OCI-LY1 (cell line): ENCODE measurements around the gene NCEH1.

Experiments used
- EZH2 ChIP-seq: fragments of 200-600 bp; sonication (generic), shearing (Covaris generic); IDR thresholded peaks from 2 replicates; pipeline ENCODE4 v1.8.0; 2017; ENCODE audit warnings: borderline replicate concordance, mixed run types, mild to moderate bottlenecking, antibody characterized with exemption, low read length, moderate library complexity, mixed read lengths
- TF ChIP-seq, protein P1 (sequence below): fragments of 200-600 bp; sonication (generic), shearing (Covaris generic); IDR thresholded peaks from 2 replicates; pipeline ENCODE4 v1.5.1; 2017; ENCODE audit warnings: mild to moderate bottlenecking, antibody characterized with exemption, low read length, moderate library complexity, mixed read lengths

DNA sequence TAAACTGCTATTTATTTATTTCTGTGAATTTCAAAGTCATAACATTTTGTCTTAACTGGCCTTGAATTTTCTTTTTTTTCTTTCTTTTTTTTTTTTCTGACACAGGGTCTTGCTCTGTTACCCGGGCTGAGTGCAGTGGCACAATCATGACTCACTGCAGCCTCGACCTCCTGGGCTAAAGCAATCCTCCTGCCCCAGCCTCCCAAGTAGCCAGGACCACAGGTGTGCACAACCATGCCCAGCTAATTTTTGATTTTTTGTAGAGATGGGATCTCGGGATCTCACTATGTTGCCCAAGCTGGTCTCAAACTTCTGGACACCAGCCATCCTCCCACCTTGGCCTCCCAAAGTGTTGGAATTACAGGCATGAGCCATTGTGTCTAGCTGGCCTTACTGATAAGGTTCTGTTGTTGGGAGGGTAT, 110.2 kb downstream of the NCEH1 start:
- TF ChIP-seq, protein P1, sequence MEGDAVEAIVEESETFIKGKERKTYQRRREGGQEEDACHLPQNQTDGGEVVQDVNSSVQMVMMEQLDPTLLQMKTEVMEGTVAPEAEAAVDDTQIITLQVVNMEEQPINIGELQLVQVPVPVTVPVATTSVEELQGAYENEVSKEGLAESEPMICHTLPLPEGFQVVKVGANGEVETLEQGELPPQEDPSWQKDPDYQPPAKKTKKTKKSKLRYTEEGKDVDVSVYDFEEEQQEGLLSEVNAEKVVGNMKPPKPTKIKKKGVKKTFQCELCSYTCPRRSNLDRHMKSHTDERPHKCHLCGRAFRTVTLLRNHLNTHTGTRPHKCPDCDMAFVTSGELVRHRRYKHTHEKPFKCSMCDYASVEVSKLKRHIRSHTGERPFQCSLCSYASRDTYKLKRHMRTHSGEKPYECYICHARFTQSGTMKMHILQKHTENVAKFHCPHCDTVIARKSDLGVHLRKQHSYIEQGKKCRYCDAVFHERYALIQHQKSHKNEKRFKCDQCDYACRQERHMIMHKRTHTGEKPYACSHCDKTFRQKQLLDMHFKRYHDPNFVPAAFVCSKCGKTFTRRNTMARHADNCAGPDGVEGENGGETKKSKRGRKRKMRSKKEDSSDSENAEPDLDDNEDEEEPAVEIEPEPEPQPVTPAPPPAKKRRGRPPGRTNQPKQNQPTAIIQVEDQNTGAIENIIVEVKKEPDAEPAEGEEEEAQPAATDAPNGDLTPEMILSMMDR = no peak
- TF ChIP-seq EZH2 = no peak
